WTC11 (cell line): ENCODE measurements around the gene PTPN21. TPM values are rescaled to one million over a fixed set of nuclear protein-coding genes. Genes with fewer than 3 reads are reported as not detected.
A peak's percentile ranks its signal among the peaks of the same experiment; 100 is the strongest.

Experiments
- ATAC-seq: fragments of 200-7000 bp; cut with Tn5 transposase; 2 replicates; pipeline ENCODE4 v1.10.0; 2021; ENCODE audit warnings: mild to moderate bottlenecking, moderate library complexity
- CTCF ChIA-PET: fragments of 300-600 bp; sonication (Branson Sonifier 250); formaldehyde crosslinking; loops from one replicate; lab custom pipeline; 2021; ENCODE audit warnings: antibody characterized with exemption; lab: Charles Lee
- POLR2A ChIA-PET: fragments of 350-600 bp; sonication (Branson Sonifier 250); formaldehyde crosslinking; loops from one replicate; lab custom pipeline; 2021; ENCODE audit warnings: antibody characterized with exemption; lab: Charles Lee
- DNase-seq: peaks from one replicate; pipeline ENCODE4 v3.0.0; 2021; ENCODE audit warnings: low spot score
- H3K27ac Mint-ChIP-seq: 2 replicates; pipeline ENCODE4 v1.8.0; 2021; ENCODE audit warnings: mixed read lengths
- H3K27me3 Mint-ChIP-seq: 2 replicates; pipeline ENCODE4 v1.8.0; 2021; ENCODE audit warnings: low read depth, mild to moderate bottlenecking, moderate library complexity, mixed read lengths
- H3K36me3 Mint-ChIP-seq: 2 replicates; pipeline ENCODE4 v1.8.0; 2021; ENCODE audit warnings: mixed read lengths
- H3K4me1 Mint-ChIP-seq: 2 replicates; pipeline ENCODE4 v1.8.0; 2022; ENCODE audit warnings: mixed read lengths
- H3K4me3 Mint-ChIP-seq: 2 replicates; pipeline ENCODE4 v1.8.0; 2021; ENCODE audit warnings: mild to moderate bottlenecking, moderate library complexity, mixed read lengths
- H3K9me3 Mint-ChIP-seq: 2 replicates; pipeline ENCODE4 v1.8.0; 2021; ENCODE audit warnings: mixed read lengths
- AFF4 ChIP-seq: sonication (generic); formaldehyde crosslinking; IDR thresholded peaks from 2 replicates; pipeline ENCODE4 v1.8.1; 2023; ENCODE audit warnings: mild to moderate bottlenecking, missing genetic modification reagents, borderline replicate concordance
- ATF2 ChIP-seq: sonication (generic); formaldehyde crosslinking; IDR thresholded peaks from 2 replicates; pipeline ENCODE4 v1.8.1; 2022; ENCODE audit warnings: low read depth, missing genetic modification reagents, borderline replicate concordance
- ATF6 ChIP-seq: sonication (generic); formaldehyde crosslinking; IDR thresholded peaks from 2 replicates; pipeline ENCODE4 v1.8.1; 2023; ENCODE audit warnings: mild to moderate bottlenecking, missing genetic modification reagents
- CREB1 ChIP-seq: sonication (generic); formaldehyde crosslinking; IDR thresholded peaks from 2 replicates; pipeline ENCODE4 v1.8.0; 2023; ENCODE audit warnings: mild to moderate bottlenecking, missing genetic modification reagents
- E2F1 ChIP-seq: sonication (generic); formaldehyde crosslinking; IDR thresholded peaks from 2 replicates; pipeline ENCODE4 v1.8.0; 2022; ENCODE audit warnings: mild to moderate bottlenecking, missing genetic modification reagents
- E2F4 ChIP-seq: sonication (generic); formaldehyde crosslinking; IDR thresholded peaks from 2 replicates; pipeline ENCODE4 v1.8.1; 2022; ENCODE audit warnings: low read depth, mild to moderate bottlenecking, moderate library complexity, missing genetic modification reagents, borderline replicate concordance
- FOXP1 ChIP-seq: sonication (generic); formaldehyde crosslinking; IDR thresholded peaks from 2 replicates; pipeline ENCODE4 v1.8.0; 2022; ENCODE audit warnings: missing genetic modification reagents, mild to moderate bottlenecking, moderate library complexity, borderline replicate concordance
- HMGA2 ChIP-seq: fragments of 250-450 bp; sonication (Bioruptor Pico); IDR thresholded peaks from 2 replicates; pipeline ENCODE4 v1.4.0; 2021; ENCODE audit warnings: mild to moderate bottlenecking, moderate library complexity
- KAT7 ChIP-seq: sonication (generic); formaldehyde crosslinking; IDR thresholded peaks from 2 replicates; pipeline ENCODE4 v1.8.1; 2023; ENCODE audit warnings: missing genetic modification reagents, mild to moderate bottlenecking, borderline replicate concordance
- PREB ChIP-seq: sonication (generic); formaldehyde crosslinking; IDR thresholded peaks from 2 replicates; pipeline ENCODE4 v1.8.1; 2022; ENCODE audit warnings: mild to moderate bottlenecking, missing genetic modification reagents, moderate library complexity, borderline replicate concordance
- RELA ChIP-seq: sonication (generic); formaldehyde crosslinking; IDR thresholded peaks from 2 replicates; pipeline ENCODE4 v1.8.1; 2022; ENCODE audit warnings: missing genetic modification reagents, mild to moderate bottlenecking, borderline replicate concordance
- SMAD4 ChIP-seq: sonication (generic); formaldehyde crosslinking; IDR thresholded peaks from 2 replicates; pipeline ENCODE4 v1.8.0; 2022; ENCODE audit warnings: mild to moderate bottlenecking, missing genetic modification reagents
- SP1 ChIP-seq: sonication (generic); formaldehyde crosslinking; conservative IDR thresholded peaks from 2 replicates; pipeline ENCODE4 v1.8.1; 2022; ENCODE audit warnings: missing genetic modification reagents
- TEAD4 ChIP-seq: sonication (generic); formaldehyde crosslinking; IDR thresholded peaks from 2 replicates; pipeline ENCODE4 v1.8.0; 2022; ENCODE audit warnings: mild to moderate bottlenecking, missing genetic modification reagents
- TP53 ChIP-seq: sonication (generic); formaldehyde crosslinking; IDR thresholded peaks from 2 replicates; pipeline ENCODE4 v1.8.1; 2023; ENCODE audit warnings: mild to moderate bottlenecking, missing genetic modification reagents
- ZNF396 ChIP-seq: fragments of 250-450 bp; sonication (Bioruptor Pico); IDR thresholded peaks from 2 replicates; pipeline ENCODE4 v1.8.0; 2021; ENCODE audit warnings: mild to moderate bottlenecking, moderate library complexity, borderline replicate concordance
- ZNF512 ChIP-seq: sonication (generic); formaldehyde crosslinking; IDR thresholded peaks from 2 replicates; pipeline ENCODE4 v1.8.1; 2022; ENCODE audit warnings: missing genetic modification reagents, borderline replicate concordance
- total RNA-seq: library from RNA; stranded (reverse); gene quantifications from 3 replicates; pipeline ENCODE4 v1.2.3, GENCODE V29; 2021

PTPN21 gene
- total RNA-seq, 1 experiment from 2014 or later, result 7.5 TPM

GRCh38 chr14:88478931-88479330, 75.9 kb downstream of the PTPN21 start (continued):
- TF ChIP-seq ATF2 (CRISPR knock-in tag), result no peak

GRCh38 chr14:88477513-88478250, 77.1 kb downstream of the PTPN21 start:
- ATAC-seq (no peak), DNase-seq (no peak)
- H3K4me3 Mint-ChIP-seq, result no peak overlapping the region
- CTCF ChIA-PET, result no interaction called here
- POLR2A ChIA-PET, result no interaction called here
- H3K4me1 Mint-ChIP-seq, result peaks cover 19% of the 10 kb centered on the region
- TF ChIP-seq FOXP1 (CRISPR knock-in tag) (no peak), E2F4 (CRISPR knock-in tag) (no peak)
- no peaks in the 10 kb centered on the region for H3K27me3 Mint-ChIP-seq
- peaks cover 12% of the 10 kb centered on the region for H3K36me3 Mint-ChIP-seq
- no peak overlapping the region for H3K27ac Mint-ChIP-seq
- no peaks in the 10 kb centered on the region for H3K9me3 Mint-ChIP-seq

- H3K4me3 Mint-ChIP-seq, result no peak overlapping the region
- H3K4me1 Mint-ChIP-seq, result peaks cover 10% of the 10 kb centered on the region
- ATAC-seq (no peak), DNase-seq (no peak)
- peak overlapping the region; percentile 44 for H3K27ac Mint-ChIP-seq
- H3K36me3 Mint-ChIP-seq, result peaks cover 12% of the 10 kb centered on the region
- ChIA-PET CTCF (no interaction called here), POLR2A (no interaction called here)
- H3K9me3 Mint-ChIP-seq, result no peaks in the 10 kb centered on the region
- no peaks in the 10 kb centered on the region for H3K27me3 Mint-ChIP-seq
- no peak for TF ChIP-seq KAT7 (CRISPR knock-in tag)
- TF ChIP-seq E2F1 (CRISPR knock-in tag), result no peak
- no peak for TF ChIP-seq RELA
- no peak for TF ChIP-seq SMAD4
- no peak for TF ChIP-seq SP1 (CRISPR knock-in tag)
- no peak for TF ChIP-seq HMGA2 (CRISPR knock-in tag)
- no peak for TF ChIP-seq TP53 (CRISPR knock-in tag)
- TF ChIP-seq ATF6, result no peak
- TF ChIP-seq CREB1 (CRISPR knock-in tag), result no peak
- TF ChIP-seq ZNF512, result no peak
- no peak for TF ChIP-seq ZNF396 (CRISPR knock-in tag)
- TF ChIP-seq TEAD4 (CRISPR knock-in tag), result no peak
- TF ChIP-seq AFF4 (CRISPR knock-in tag), result no peak
- no peak for TF ChIP-seq PREB
These were observed 78.0 kb downstream of the PTPN21 start for GRCh38 chr14:88476825-88477224.
